Kasumi-1 (cell line): ENCODE data around the gene VIM.
A peak's percentile ranks its signal among the peaks of the same experiment; 100 is the strongest.
"Not testable (repeated sequence)": the region's sequence is repeated elsewhere in the genome, so short reads cannot be mapped to it uniquely, and the experiment has no call there.

Experiments used
- DNase-seq, 2 experiments: peaks; one replicate each; lab custom pipeline; 2025; lab: John Stamatoyannopoulos, UW

Gene VIM

DNA sequence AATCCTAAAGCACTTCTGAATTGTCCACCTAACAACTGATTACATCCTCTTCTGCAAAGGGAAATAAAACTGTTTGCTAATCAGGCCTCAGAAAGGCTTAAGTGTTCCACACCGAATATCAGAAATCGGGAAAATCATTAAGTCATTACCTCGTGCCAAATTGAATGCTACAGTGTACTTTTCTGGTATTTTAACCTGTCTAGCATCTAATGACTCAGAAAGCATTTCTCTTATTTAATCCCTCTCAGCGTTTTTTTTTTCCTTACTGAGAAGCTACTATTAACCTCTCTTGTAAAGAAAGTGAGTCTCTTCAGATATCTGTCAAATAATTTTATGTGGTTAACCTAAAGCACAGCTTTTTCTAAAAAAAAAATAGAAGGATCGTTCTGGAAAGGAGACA is 28.6 kb downstream of the VIM start:
- no peak for DNase-seq

- DNase-seq = peak; percentile 86 to 94
Measured at GRCh38 chr10:17257466-17258321, 29.7 kb downstream of the VIM start.

DNA sequence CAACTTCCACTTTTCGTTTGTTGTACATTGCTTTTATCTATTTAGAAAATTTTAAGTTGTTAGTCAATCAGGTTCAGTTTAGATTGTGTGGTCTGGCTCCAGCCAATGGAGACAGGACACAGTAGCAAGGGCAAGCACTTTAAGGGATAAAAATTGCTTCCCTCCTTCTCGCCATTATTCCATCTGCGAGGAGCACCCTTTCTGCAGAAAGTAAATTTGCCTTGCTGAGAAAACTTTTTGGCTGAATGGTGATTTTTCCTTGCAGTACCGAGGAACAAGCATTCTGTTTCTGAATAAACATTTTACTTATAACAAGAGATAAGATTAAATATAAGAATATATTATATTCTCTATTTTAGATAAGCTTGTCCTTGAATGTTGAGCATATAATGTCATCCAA is 34.5 kb downstream of the VIM start:
- DNase-seq = no peak

- DNase-seq = no peak
Measured at GRCh38 chr10:17263580-17263979, 35.5 kb downstream of the VIM start.

GRCh38 chr10:17265468-17265867 is 37.4 kb downstream of the VIM start:
- DNase-seq = no peak

DNA sequence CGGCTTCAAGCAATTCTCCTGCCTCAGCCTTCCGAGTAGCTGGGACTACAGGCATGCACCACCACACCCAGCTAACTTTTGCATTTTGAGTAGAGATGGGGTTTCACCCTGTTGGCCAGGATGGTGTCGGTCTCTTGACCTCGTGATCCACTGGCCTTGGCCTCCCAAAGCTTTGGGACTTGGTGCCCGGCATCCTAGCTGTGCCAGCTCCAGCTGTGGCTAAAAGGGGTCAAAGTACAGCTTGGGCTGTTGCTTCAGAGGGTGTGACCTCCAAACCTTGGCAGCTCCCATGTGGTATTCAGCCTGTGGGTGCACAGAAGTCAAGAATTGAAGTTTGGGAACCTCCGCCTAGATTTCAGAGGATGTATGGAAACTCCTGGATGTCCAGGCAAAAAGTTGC is 38.5 kb downstream of the VIM start:
- DNase-seq = not testable (repeated sequence)

DNA sequence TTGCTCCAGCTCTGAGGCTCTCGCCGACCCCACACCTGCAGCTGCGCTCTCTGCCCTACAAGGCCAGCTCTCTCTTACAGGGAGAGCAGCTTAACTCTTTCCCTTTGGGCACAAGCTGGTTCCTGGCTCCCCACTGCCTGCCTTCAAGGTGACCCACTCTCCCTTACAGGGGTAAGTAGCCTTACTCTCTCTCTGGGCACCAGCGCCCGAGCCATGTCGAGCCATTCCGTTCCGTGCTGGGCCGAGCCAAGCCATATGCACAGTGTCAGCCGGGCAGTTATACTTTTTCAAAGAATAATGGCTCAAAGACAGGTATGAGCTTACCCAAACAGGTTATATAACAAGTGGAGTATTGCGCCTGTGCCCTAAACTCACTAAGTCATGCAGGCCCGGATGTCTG is 44.6 kb downstream of the VIM start:
- no peak for DNase-seq

DNA sequence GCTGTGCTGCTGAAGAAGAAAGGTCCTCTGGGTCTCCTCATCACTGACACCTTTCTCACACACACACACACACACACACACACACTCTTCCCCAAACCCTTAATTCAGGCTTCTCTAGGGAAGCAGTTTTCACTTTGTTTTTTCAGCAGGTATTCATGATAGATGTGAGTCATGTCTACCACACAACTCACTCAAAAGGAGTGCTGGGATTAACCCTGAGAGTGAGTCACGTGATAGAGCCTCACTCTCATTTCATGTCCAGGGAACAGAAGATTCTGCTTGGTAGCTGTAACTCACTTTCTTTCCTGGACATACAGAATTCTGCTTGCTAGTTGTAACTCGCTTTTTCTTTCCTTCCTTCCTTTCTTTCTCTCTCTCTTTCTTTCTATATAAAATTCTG is 45.4 kb downstream of the VIM start:
- no peak for DNase-seq

GRCh38 chr10:17276756-17277424 is 48.8 kb downstream of the VIM start:
- no peak for DNase-seq

DNA sequence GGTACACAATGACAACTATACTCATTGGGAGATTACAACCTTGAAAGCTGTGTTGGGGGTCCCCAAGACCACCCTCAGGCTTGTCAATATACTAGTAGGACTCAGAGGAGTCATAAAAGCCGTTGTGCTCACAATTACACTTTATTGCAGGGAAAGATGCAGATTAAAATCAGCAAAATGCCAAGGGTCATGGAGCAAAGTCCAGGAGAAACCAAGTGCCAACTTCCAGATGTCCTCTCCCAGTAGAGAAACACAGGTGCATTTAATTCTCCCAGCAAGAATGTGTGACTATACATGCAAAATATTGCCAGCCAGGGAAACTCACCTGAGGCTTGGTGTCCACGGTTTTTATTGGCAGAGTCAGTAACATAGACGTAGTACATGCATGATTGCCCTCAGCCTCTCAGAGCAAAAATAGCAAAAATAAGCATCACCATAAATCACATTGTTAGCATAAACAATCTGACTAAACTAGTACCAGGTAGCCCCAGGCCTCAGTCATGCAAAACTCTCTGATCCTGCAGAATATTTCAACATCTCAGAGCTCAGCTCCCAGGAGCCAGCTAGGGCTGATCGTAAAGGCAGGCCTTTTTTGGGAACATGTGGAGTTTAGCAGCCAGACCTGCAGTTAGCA is 50.7 kb downstream of the VIM start:
- DNase-seq = no peak

- DNase-seq = no peak
Measured at GRCh38 chr10:17282311-17282710, 54.3 kb downstream of the VIM start.

DNA sequence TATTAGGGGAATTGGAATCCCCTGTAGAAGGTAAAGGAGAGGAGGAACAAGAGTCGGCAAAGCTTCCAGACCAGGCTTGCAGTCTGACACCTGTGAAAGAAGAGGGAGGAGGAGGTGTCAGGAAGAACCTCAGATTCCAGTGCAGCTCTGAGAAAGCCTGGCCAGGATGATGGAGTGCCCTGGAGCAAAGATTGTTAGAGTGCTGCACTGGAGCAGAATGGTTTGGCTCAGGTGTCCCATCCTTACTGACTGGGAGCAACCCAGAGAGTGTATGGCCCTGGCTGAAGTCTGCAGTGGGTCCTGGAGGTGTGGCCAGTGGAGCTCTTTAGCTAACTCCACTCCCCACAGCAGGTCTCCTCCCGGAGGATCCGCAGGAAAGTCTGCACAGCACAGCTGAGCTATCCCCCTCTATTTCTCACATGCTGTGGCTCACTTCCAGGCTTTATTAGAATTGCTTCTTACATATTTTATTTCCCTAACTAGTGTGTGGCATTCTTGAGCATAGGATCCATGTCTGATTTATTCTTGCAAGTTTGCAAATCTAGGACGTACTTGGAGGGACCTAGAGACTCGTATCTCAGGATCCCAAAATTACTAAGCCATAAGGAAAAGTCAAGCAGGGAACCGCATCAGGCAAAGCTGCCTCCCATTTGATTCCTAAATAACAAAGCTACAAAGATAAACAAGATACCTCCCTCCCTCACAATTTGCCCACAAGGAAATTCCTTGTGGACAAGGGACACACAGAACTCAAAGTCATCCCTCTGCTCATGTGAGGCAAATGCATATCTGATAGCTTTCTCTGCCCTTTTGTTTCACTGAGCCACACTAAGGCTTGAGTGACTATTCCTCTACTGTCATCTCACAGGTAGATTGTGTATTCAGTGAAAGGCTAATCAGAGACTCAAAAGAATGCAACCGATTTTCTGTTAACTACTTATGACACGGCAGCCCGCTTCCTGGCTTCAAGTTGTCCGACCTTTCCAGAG is 58.8 kb downstream of the VIM start:
- DNase-seq = no peak
